H1 (cell line): ENCODE data around the gene GOLGB1. TPM values are rescaled to one million over a fixed set of nuclear protein-coding genes. Genes with fewer than 3 reads are reported as not detected.

ENCODE experiments used
- ATF3 ChIP-seq: IDR thresholded peaks from 2 replicates; pipeline ENCODE4 v1.6.1; 2011; ENCODE audit warnings: low read depth, mild to moderate bottlenecking, low read length; ENCODE audit not compliant: insufficient read depth
- SRF ChIP-seq: IDR thresholded peaks from 2 replicates; pipeline ENCODE4 v1.6.1; 2011; ENCODE audit warnings: mild to moderate bottlenecking, low read depth, low read length, moderate library complexity
- TEAD4 ChIP-seq: IDR thresholded peaks from 2 replicates; pipeline ENCODE4 v1.6.1; 2012; ENCODE audit warnings: low read depth, low read length, inconsistent platforms, mixed read lengths
- polyA plus RNA-seq, 7 experiments: library from polyadenylated mRNA; depleted of rRNA in 3 of 7; stranded (reverse) in 5 of 7; unstranded in 2 of 7; fragments of >200 nt in 5 of 7; fragments of 200-250 nt in 2 of 7; gene quantifications; 1 replicate in 5 of 7; 2 replicates in 1 of 7; 4 replicates in 1 of 7; pipeline versions ENCODE4 v1.2.1 to v1.2.3, GENCODE V29; 2011 to 2013; ENCODE audit warnings: missing spikeins in 2 of 7, mixed read lengths in 2 of 7
- total RNA-seq: library from RNA; stranded (reverse); fragmentation: NEBNext Ultra II Directional; extraction: Animal tissue kit (Norgen Biotek cat#: 25700); gene quantifications from 2 replicates; pipeline ENCODE4 v1.2.1, GENCODE V29; 2021

The GOLGB1 gene
- total and polyA plus RNA-seq, 2 of the 8 experiments (the other 6 are each of a cell fraction or from before 2014, with no cell fraction given), result 5.9 to 28.5 TPM

GRCh38 chr3:121758727-121759450 lies 9.3 kb upstream of the GOLGB1 start (continued):
- TF ChIP-seq ATF3 (no peak), SRF (no peak), TEAD4 (no peak)
